ENCODE data around the gene PGM2.
"Not testable (repeated sequence)": the region's sequence is repeated elsewhere in the genome, so short reads cannot be mapped to it uniquely, and the experiment has no call there.

Gene PGM2

DNA sequence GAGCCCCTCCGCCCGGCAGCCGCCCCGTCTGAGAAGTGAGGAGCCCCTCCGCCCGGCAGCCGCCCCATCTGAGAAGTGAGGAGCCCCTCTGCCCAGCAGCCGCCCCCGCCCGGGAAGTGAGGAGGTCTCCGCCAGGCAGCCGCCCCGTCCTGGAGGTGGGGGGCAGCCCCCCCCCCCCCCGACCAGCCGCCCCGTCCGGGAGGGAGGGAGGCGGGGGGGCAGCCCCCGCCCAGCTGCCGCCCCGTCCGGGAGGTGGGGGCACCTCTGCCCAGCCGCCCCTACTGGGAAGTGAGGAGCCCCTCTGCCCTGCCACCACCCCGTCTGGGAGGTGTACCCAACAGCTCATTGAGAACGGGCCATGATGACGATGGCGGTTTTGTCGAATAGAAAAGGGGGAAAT, 6.0 kb upstream of the PGM2 start:
- DNase-seq: not testable (repeated sequence)

- no peak for DNase-seq
Observed at GRCh38 chr4:37821953-37822605, 4.4 kb upstream of the PGM2 start.

GRCh38 chr4:37825501-37825900, 985 bp upstream of the PGM2 start:
- peak in 1 of 2 experiments; percentile 23 for DNase-seq

- DNase-seq: no peak
Observed at GRCh38 chr4:37825968-37826294, 555 bp upstream of the PGM2 start.

GRCh38 chr4:37827030-37827685, 672 bp downstream of the PGM2 start:
- no peak for DNase-seq

- no peak for DNase-seq
Observed at GRCh38 chr4:37827802-37828321, 1.4 kb downstream of the PGM2 start.

DNA sequence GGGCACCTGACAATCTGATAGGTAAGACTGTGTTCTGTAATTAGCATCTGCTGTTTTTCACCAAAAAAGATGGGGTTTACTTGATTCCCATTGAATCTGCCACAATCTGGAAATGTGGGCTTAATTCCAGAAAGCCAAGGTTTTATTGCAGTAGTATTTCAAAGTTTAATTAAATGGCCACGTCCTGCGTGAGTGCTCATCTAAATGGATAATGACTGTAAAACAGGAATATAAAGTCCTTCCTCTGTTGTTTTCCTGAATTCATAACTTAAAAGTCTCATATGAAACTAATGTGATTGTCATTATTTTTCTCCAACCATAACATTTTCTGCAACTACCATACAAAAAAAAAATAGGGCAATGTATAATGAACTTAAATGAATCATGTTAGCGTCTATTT, 2.4 kb downstream of the PGM2 start:
- DNase-seq: no peak

- DNase-seq: no peak
Observed at GRCh38 chr4:37830640-37831039, 4.2 kb downstream of the PGM2 start.

- no peak for DNase-seq
Observed at GRCh38 chr4:37835031-37835430, 8.5 kb downstream of the PGM2 start.

DNA sequence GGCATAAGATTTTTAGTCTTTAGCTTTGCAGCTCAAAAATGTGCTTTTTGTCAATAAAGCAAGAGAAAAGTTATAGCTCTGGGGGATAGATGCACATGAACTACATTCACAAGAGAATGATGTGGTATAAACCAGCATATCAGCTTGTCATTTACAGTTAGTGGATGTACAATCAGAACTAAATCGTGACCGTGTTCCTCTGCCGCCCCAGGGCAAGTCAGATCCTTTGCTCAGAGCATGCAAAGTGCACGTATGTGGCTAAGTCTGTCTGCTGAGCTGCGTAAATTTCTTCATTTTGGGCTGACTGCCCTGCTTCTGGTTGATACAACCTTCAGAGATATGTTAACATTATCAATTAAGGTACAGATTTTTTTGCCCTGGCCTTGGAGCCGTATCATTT, 9.3 kb downstream of the PGM2 start:
- no peak for DNase-seq

DNA sequence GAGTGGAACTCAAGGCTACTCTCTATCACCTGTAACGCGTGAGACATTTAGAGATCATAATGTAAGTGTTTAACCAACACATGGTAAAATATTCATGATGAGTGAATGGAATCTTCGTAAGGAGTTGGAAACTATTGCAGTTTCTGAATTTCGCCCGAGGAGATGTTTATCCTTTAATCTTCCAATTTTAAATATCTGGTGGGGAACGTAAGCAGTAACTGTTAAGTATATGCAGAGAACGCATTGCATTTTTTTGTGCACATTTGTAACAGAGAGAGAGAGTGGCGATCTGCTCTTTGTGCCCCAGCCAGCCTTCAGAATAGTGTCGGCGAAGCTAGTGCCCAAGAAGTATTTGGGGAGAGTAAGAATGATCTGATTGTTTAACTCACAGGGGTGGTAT, 9.8 kb downstream of the PGM2 start:
- no peak for DNase-seq

- no peak for DNase-seq
Observed at GRCh38 chr4:37836838-37837440, 10.5 kb downstream of the PGM2 start.

- DNase-seq: peak; percentile 51 to 68
Observed at GRCh38 chr4:37837446-37837845, 11.0 kb downstream of the PGM2 start.

DNA sequence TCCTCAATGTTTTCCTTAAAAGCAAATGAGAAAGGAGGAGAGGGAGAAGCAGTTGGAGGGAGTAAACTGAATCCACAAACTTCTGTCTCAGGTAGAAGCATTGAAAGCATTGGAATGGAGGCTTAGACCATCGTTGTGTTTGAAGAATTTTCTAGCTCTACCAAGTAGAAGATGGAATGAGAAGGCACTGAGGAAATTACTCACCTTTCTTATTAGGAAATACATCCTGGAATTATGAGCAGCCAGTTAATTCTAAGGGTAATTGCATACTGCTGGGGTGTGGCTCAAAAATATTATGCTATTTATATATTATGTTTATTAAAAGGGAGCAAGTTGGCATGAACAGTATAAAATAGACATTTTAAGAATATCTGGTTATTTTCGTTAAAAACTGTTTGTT, 12.9 kb downstream of the PGM2 start:
- DNase-seq: no peak

GRCh38 chr4:37844204-37844603, 17.7 kb downstream of the PGM2 start:
- no peak for DNase-seq

DNA sequence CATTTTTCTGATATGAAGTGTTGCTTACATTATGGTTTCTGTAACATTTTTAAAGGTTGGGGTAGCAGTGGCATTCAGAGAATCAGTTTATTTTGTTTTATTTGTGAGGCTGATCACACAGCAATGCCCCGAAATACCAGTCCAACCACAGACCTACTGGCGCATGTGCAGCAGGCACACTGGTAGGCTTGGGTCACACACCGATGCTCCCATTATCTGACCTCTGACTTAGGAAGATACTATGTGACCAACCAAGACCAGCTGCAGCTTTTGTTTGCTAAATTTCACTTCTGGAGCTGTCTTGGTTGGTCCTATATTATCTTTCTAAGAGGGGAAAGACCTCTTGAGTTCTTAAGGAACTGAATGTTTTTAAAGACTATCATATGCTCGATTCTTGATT, 18.7 kb downstream of the PGM2 start:
- DNase-seq: no peak

DNA sequence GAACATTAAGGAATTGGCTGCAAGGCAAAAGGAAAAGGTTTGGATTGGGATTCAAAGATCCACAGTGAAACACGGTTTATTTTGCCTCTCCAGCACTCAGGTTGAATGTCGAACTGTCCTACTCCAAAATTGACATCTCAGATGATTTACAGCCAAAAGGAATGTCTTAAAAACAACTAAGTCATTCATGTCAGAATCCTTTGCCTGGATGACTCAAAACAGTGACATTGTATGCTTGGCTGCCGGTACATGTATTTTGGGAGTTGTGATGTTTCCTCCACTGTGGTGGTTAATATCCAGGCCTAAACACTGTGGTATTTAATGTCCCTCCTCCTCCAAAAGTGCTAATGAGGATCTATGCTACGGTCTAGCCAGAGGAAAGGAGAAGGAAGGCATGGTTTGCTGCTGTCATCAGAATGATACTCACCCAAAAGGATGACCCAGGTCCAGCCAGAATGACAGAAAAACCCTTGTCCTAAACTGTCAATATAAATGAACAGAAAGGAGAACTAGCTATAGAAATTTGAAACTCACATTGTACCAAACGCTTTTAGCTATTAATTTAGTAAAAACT, 20.9 kb downstream of the PGM2 start:
- DNase-seq: no peak

DNA sequence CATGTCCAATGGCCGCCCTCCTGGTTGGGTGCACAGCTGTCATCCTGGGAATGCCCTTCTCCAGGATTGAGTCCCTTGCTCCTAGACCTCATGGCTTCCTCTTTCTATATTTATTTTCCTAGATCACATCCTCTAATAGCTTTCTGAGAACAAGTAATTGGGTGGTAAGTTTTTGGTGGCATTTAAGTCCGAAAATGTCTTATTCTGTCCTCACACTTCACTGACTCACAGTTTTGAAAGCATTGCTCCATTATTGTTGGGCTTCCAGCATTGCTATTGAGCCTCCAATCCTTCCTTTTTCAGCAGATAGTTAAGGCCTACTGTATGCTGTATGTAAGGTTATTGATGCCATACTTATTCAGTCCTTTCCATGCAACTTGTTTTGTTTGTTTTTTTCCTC, 25.9 kb downstream of the PGM2 start:
- DNase-seq: no peak

DNA sequence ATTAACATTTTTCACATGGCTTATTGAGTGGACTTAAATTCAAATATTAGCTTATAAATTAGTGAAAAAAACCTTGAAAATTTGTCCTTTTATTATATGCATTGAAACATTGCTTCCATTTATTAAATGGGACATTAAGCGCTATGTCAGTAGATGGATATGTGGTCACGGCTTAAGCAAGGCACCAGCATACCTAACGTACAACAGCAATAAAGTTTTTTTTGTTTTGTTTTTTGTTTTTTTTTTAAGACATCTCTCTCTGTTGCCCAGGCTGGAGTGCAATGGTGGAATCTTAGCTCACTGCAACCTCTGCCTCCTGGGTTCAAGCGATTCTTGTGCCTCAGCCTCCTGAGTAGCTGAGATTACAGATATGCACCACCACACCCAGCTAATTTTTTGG, 31.6 kb downstream of the PGM2 start:
- DNase-seq: no peak

- no peak for DNase-seq
Observed at GRCh38 chr4:37858872-37859271, 32.4 kb downstream of the PGM2 start.

- DNase-seq: no peak
Observed at GRCh38 chr4:37860266-37860665, 33.8 kb downstream of the PGM2 start.

DNA sequence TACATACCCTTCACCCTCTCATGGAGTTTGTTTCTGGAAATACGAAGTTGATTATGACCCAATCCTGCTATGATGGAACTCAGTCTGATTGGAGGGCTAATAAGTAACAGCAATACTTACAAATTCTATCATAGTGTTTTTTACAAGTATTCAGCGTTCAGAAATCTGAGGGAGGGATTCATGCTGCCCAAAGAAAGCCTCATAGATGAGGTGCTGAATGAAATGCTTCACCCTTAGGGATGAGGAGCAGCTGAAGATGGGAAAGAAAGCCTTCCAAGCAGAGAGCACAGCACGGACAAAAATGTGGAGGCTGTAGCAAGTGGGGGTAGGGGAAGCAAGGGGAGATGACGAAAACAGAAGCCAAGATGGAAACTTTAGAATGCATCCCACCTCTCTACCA, 36.5 kb downstream of the PGM2 start:
- no peak for DNase-seq

- DNase-seq: no peak
Observed at GRCh38 chr4:37864786-37865185, 38.3 kb downstream of the PGM2 start.

GRCh38 chr4:37865450-37865849, 39.0 kb downstream of the PGM2 start:
- no peak for DNase-seq
